IPS-20b (cell line): ENCODE data around the gene GTSE1.

Experiments used
- H3K27ac ChIP-seq: one replicate; pipeline ENCODE4 v1.5.1; 2013; ENCODE audit warnings: low read length
- H3K27me3 ChIP-seq: 2 replicates; pipeline ENCODE4 v1.6.1; 2013; ENCODE audit warnings: mild to moderate bottlenecking, low read length, inconsistent platforms; ENCODE audit not compliant: insufficient read depth
- H3K36me3 ChIP-seq: 2 replicates; pipeline ENCODE4 v1.6.1; 2013; ENCODE audit warnings: low read depth, mild to moderate bottlenecking, inconsistent platforms, low read length, moderate library complexity; ENCODE audit not compliant: insufficient read depth
- H3K4me1 ChIP-seq: 2 replicates; pipeline ENCODE4 v1.6.1; 2013; ENCODE audit warnings: mild to moderate bottlenecking, control low read depth, inconsistent platforms, low read length, moderate library complexity; ENCODE audit not compliant: insufficient read depth
- H3K4me3 ChIP-seq: 2 replicates; pipeline ENCODE4 v1.5.1; 2013; ENCODE audit warnings: mild to moderate bottlenecking, low read length, inconsistent platforms
- H3K9ac ChIP-seq: 2 replicates; pipeline ENCODE4 v1.6.1; 2013; ENCODE audit warnings: low read depth, mild to moderate bottlenecking, inconsistent platforms, low read length, moderate library complexity
- H3K9me3 ChIP-seq: 2 replicates; pipeline ENCODE4 v1.6.1; 2013; ENCODE audit warnings: mild to moderate bottlenecking, low read depth, low read length, inconsistent platforms; ENCODE audit not compliant: insufficient read depth

GTSE1 gene

GRCh38 chr22:46322711-46323110, 26.0 kb downstream of the GTSE1 start:
- Histone ChIP-seq H3K27ac (no peak overlapping the region), H3K36me3 (peaks cover 70% of the 10 kb centered on the region), H3K27me3 (no peaks in the 10 kb centered on the region), H3K9ac (no peak overlapping the region), H3K4me1 (no peaks in the 10 kb centered on the region), H3K4me3 (no peak overlapping the region), H3K9me3 (no peaks in the 10 kb centered on the region)

GRCh38 chr22:46323162-46323561, 26.5 kb downstream of the GTSE1 start:
- H3K4me1 ChIP-seq = no peaks in the 10 kb centered on the region
- H3K27me3 ChIP-seq = no peaks in the 10 kb centered on the region
- no peak overlapping the region for H3K9ac ChIP-seq
- H3K9me3 ChIP-seq = no peaks in the 10 kb centered on the region
- H3K36me3 ChIP-seq = peaks cover 70% of the 10 kb centered on the region
- H3K27ac ChIP-seq = no peak overlapping the region
- no peak overlapping the region for H3K4me3 ChIP-seq

- no peaks in the 10 kb centered on the region for H3K4me1 ChIP-seq
- H3K9ac ChIP-seq = no peak overlapping the region
- H3K27me3 ChIP-seq = no peaks in the 10 kb centered on the region
- H3K4me3 ChIP-seq = no peak overlapping the region
- no peak overlapping the region for H3K27ac ChIP-seq
- peaks cover 74% of the 10 kb centered on the region for H3K36me3 ChIP-seq
- no peaks in the 10 kb centered on the region for H3K9me3 ChIP-seq
Observed at GRCh38 chr22:46326066-46326680, 29.5 kb downstream of the GTSE1 start.

- Histone ChIP-seq H3K27me3 (no peaks in the 10 kb centered on the region), H3K9me3 (no peaks in the 10 kb centered on the region), H3K27ac (no peak overlapping the region), H3K4me1 (no peaks in the 10 kb centered on the region), H3K4me3 (no peak overlapping the region), H3K36me3 (peaks cover 82% of the 10 kb centered on the region), H3K9ac (no peak overlapping the region)
Observed at GRCh38 chr22:46327691-46328465, 31.2 kb downstream of the GTSE1 start.

GRCh38 chr22:46328797-46329196, 32.1 kb downstream of the GTSE1 start:
- Histone ChIP-seq H3K9me3 (no peaks in the 10 kb centered on the region), H3K9ac (no peak overlapping the region; the same call in 1 of the 2 replicates), H3K4me3 (no peak overlapping the region), H3K36me3 (peaks cover 83% of the 10 kb centered on the region), H3K4me1 (no peaks in the 10 kb centered on the region; the same call in 1 of the 2 replicates), H3K27ac (no peak overlapping the region), H3K27me3 (no peaks in the 10 kb centered on the region)

GRCh38 chr22:46329616-46330015, 32.9 kb downstream of the GTSE1 start:
- no peak overlapping the region for H3K27ac ChIP-seq
- H3K4me1 ChIP-seq = no peaks in the 10 kb centered on the region; the same call in 1 of the 2 replicates
- H3K4me3 ChIP-seq = no peak overlapping the region
- no peaks in the 10 kb centered on the region for H3K27me3 ChIP-seq
- H3K9me3 ChIP-seq = no peaks in the 10 kb centered on the region
- H3K9ac ChIP-seq = no peak overlapping the region
- H3K36me3 ChIP-seq = peaks cover 76% of the 10 kb centered on the region

- H3K9me3 ChIP-seq = no peaks in the 10 kb centered on the region
- H3K4me3 ChIP-seq = no peak overlapping the region
- H3K27me3 ChIP-seq = no peaks in the 10 kb centered on the region
- H3K4me1 ChIP-seq = no peaks in the 10 kb centered on the region; the same call in 1 of the 2 replicates
- no peak overlapping the region for H3K9ac ChIP-seq
- H3K36me3 ChIP-seq = peaks cover 71% of the 10 kb centered on the region
- no peak overlapping the region for H3K27ac ChIP-seq
Observed at GRCh38 chr22:46330426-46330825, 33.8 kb downstream of the GTSE1 start.

- H3K4me3 ChIP-seq = no peak overlapping the region
- no peaks in the 10 kb centered on the region for H3K9me3 ChIP-seq
- no peaks in the 10 kb centered on the region; the same call in 1 of the 2 replicates for H3K4me1 ChIP-seq
Observed at GRCh38 chr22:46331496-46331895, 34.8 kb downstream of the GTSE1 start.

GRCh38 chr22:46335201-46336118, 38.8 kb downstream of the GTSE1 start, which contains the start of gene TRMU:
TSS of gene TRMU (plus strand) at chr22:46335714. CDS start at chr22:46335765, 51 bp downstream.
- H3K27ac ChIP-seq = no peak within 1 kb of the TSS
- peaks cover 57% of the 10 kb centered on the region for H3K36me3 ChIP-seq
- H3K27me3 ChIP-seq = no peaks in the 10 kb centered on the region
- H3K4me3 ChIP-seq = peak within 1 kb of the TSS; percentile 78
- no peaks in the 10 kb centered on the region; the same call in 1 of the 2 replicates for H3K4me1 ChIP-seq
- no peaks in the 10 kb centered on the region for H3K9me3 ChIP-seq
- peak within 1 kb of the TSS; percentile 87 for H3K9ac ChIP-seq

More at GRCh38 chr22:46331496-46331895, 34.8 kb downstream of the GTSE1 start:
- Histone ChIP-seq H3K9ac (no peak overlapping the region), H3K36me3 (peaks cover 60% of the 10 kb centered on the region), H3K27ac (no peak overlapping the region), H3K27me3 (no peaks in the 10 kb centered on the region)

- Histone ChIP-seq H3K9me3 (no peaks in the 10 kb centered on the region), H3K27ac (no peak overlapping the region), H3K27me3 (no peaks in the 10 kb centered on the region), H3K4me3 (peak overlapping the region; percentile 78), H3K9ac (peak overlapping the region; percentile 87), H3K36me3 (peaks cover 55% of the 10 kb centered on the region), H3K4me1 (no peaks in the 10 kb centered on the region; the same call in 1 of the 2 replicates)
Observed at GRCh38 chr22:46336119-46337078, 39.7 kb downstream of the GTSE1 start.
